H1 (cell line): Measurements from ENCODE around the gene ARL5A.

Source experiments
- EP300 ChIP-seq, 2 experiments: IDR thresholded peaks; 1 replicate in 1 of 2; 2 replicates in 1 of 2; pipeline ENCODE4 v1.6.1; 2011 to 2012; ENCODE audit warnings: low read depth in 2 of 2, low read length in 2 of 2, mild to moderate bottlenecking in 2 of 2, borderline replicate concordance in 1 of 2, inconsistent platforms in 1 of 2, moderate library complexity in 1 of 2
- EZH2 ChIP-seq: fragments of 200-600 bp; sonication (generic); IDR thresholded peaks from 2 replicates; pipeline ENCODE4 v1.7.1; 2012; ENCODE audit warnings: low read depth, mild to moderate bottlenecking, moderate library complexity, low read length, inconsistent platforms; ENCODE audit not compliant: severe bottlenecking
- POLR2A ChIP-seq, 2 experiments: IDR thresholded peaks; 1 replicate in 1 of 2; 2 replicates in 1 of 2; pipeline ENCODE4 v1.6.1; 2011; ENCODE audit warnings: low read depth in 2 of 2, low read length in 2 of 2, mild to moderate bottlenecking in 2 of 2; ENCODE audit errors: control extremely low read depth in 1 of 2
- POLR2AphosphoS5 ChIP-seq: IDR thresholded peaks from 2 replicates; pipeline ENCODE4 v1.6.1; 2011; ENCODE audit warnings: low read depth, low read length
- RAD21 ChIP-seq, 2 experiments: IDR thresholded peaks in 1 of 2; conservative IDR thresholded peaks in 1 of 2; 2 replicates each; pipeline ENCODE4 v1.6.1; 2011; ENCODE audit warnings: low read depth in 2 of 2, low read length in 2 of 2, improper control_type of control experiment in 1 of 2, inconsistent platforms in 1 of 2, mild to moderate bottlenecking in 1 of 2, moderate library complexity in 1 of 2
- SAP30 ChIP-seq: fragments of 300-600 bp; sonication (generic); IDR thresholded peaks from 2 replicates; pipeline ENCODE4 v1.7.1; 2012; ENCODE audit warnings: low read length, moderate library complexity, mild to moderate bottlenecking, inconsistent platforms; ENCODE audit not compliant: insufficient read depth, insufficient replicate concordance
- SUZ12 ChIP-seq: fragments of 200-600 bp; sonication (generic); IDR thresholded peaks from 2 replicates; pipeline ENCODE4 v1.6.1; 2012; ENCODE audit warnings: mild to moderate bottlenecking, inconsistent platforms, low read length, moderate library complexity, mixed read lengths
- TAF1 ChIP-seq: IDR thresholded peaks from 2 replicates; pipeline ENCODE4 v1.6.1; 2011; ENCODE audit warnings: mild to moderate bottlenecking, low read depth, low read length
- YY1 ChIP-seq: IDR thresholded peaks from 2 replicates; pipeline ENCODE4 v1.6.1; 2011; ENCODE audit warnings: low read depth, mild to moderate bottlenecking, low read length
- TF ChIP-seq, protein P1 (sequence below), 3 experiments: IDR thresholded peaks; 1 replicate in 2 of 3; 2 replicates in 1 of 3; pipeline versions ENCODE4 v1.5.1 to v1.6.1; 2011; ENCODE audit warnings: low read length in 3 of 3, mild to moderate bottlenecking in 3 of 3, inconsistent platforms in 2 of 3, low read depth in 1 of 3, moderate library complexity in 1 of 3; ENCODE audit not compliant: insufficient read depth in 1 of 3; ENCODE audit errors: control extremely low read depth in 1 of 3
- TF ChIP-seq, protein P2 (sequence below): IDR thresholded peaks from 2 replicates; pipeline ENCODE4 v1.6.1; 2012; ENCODE audit warnings: inconsistent platforms
- TF ChIP-seq, protein P3 (sequence below): IDR thresholded peaks from 2 replicates; pipeline ENCODE4 v1.6.1; 2012; ENCODE audit warnings: inconsistent platforms
- TF ChIP-seq, protein P4 (sequence below): fragments of 300-600 bp; sonication (generic); IDR thresholded peaks from 2 replicates; pipeline ENCODE4 v1.7.1; 2012; ENCODE audit warnings: low read length, moderate library complexity, mild to moderate bottlenecking, inconsistent platforms; ENCODE audit not compliant: insufficient replicate concordance

DNA sequence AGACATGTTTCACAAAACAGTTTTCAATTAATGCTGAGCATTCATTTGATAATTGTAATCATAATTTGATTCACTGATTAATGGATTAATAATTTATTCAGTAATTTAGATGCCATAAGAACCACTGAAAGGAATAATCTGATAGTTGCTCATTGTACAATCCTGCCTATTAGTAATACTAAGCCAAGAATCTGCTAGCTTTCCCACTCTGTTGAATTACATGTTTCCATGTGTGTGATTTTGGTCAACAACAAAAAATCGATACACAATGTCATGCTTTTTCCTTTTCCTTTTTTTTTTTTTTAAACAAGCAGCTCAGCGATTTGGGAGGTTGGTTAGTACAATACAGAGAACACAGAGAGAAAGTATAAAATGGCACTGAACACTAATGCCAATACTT is 25.9 kb downstream of the ARL5A start:
- TF ChIP-seq EP300 (IDR thresholded peaks at IDR 0.05; ENCODE audit: borderline replicate concordance in 1 of 2, low read depth in 2 of 2, low read length in 2 of 2) (no peak), TAF1 (no peak), POLR2A (IDR thresholded peaks at IDR 0.05; ENCODE audit: control extremely low read depth in 1 of 2, low read depth in 2 of 2, low read length in 2 of 2) (no peak), YY1 (no peak), SUZ12 (no peak), SAP30 (no peak), POLR2AphosphoS5 (no peak), EZH2 (no peak), RAD21 (IDR thresholded peaks at IDR 0.05 in 1 of 2, conservative IDR thresholded peaks at IDR 0.05 in 1 of 2; ENCODE audit: low read depth in 2 of 2, low read length in 2 of 2) (no peak)
- TF ChIP-seq, protein P1, sequence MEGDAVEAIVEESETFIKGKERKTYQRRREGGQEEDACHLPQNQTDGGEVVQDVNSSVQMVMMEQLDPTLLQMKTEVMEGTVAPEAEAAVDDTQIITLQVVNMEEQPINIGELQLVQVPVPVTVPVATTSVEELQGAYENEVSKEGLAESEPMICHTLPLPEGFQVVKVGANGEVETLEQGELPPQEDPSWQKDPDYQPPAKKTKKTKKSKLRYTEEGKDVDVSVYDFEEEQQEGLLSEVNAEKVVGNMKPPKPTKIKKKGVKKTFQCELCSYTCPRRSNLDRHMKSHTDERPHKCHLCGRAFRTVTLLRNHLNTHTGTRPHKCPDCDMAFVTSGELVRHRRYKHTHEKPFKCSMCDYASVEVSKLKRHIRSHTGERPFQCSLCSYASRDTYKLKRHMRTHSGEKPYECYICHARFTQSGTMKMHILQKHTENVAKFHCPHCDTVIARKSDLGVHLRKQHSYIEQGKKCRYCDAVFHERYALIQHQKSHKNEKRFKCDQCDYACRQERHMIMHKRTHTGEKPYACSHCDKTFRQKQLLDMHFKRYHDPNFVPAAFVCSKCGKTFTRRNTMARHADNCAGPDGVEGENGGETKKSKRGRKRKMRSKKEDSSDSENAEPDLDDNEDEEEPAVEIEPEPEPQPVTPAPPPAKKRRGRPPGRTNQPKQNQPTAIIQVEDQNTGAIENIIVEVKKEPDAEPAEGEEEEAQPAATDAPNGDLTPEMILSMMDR (IDR thresholded peaks at IDR 0.05; ENCODE audit: control extremely low read depth in 1 of 3, insufficient read depth in 1 of 3, low read depth in 1 of 3, low read length in 3 of 3) = no peak
- TF ChIP-seq, protein P2, sequence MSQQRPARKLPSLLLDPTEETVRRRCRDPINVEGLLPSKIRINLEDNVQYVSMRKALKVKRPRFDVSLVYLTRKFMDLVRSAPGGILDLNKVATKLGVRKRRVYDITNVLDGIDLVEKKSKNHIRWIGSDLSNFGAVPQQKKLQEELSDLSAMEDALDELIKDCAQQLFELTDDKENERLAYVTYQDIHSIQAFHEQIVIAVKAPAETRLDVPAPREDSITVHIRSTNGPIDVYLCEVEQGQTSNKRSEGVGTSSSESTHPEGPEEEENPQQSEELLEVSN = no peak
- TF ChIP-seq, protein P3, sequence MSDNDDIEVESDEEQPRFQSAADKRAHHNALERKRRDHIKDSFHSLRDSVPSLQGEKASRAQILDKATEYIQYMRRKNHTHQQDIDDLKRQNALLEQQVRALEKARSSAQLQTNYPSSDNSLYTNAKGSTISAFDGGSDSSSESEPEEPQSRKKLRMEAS = no peak
- TF ChIP-seq, protein P4, sequence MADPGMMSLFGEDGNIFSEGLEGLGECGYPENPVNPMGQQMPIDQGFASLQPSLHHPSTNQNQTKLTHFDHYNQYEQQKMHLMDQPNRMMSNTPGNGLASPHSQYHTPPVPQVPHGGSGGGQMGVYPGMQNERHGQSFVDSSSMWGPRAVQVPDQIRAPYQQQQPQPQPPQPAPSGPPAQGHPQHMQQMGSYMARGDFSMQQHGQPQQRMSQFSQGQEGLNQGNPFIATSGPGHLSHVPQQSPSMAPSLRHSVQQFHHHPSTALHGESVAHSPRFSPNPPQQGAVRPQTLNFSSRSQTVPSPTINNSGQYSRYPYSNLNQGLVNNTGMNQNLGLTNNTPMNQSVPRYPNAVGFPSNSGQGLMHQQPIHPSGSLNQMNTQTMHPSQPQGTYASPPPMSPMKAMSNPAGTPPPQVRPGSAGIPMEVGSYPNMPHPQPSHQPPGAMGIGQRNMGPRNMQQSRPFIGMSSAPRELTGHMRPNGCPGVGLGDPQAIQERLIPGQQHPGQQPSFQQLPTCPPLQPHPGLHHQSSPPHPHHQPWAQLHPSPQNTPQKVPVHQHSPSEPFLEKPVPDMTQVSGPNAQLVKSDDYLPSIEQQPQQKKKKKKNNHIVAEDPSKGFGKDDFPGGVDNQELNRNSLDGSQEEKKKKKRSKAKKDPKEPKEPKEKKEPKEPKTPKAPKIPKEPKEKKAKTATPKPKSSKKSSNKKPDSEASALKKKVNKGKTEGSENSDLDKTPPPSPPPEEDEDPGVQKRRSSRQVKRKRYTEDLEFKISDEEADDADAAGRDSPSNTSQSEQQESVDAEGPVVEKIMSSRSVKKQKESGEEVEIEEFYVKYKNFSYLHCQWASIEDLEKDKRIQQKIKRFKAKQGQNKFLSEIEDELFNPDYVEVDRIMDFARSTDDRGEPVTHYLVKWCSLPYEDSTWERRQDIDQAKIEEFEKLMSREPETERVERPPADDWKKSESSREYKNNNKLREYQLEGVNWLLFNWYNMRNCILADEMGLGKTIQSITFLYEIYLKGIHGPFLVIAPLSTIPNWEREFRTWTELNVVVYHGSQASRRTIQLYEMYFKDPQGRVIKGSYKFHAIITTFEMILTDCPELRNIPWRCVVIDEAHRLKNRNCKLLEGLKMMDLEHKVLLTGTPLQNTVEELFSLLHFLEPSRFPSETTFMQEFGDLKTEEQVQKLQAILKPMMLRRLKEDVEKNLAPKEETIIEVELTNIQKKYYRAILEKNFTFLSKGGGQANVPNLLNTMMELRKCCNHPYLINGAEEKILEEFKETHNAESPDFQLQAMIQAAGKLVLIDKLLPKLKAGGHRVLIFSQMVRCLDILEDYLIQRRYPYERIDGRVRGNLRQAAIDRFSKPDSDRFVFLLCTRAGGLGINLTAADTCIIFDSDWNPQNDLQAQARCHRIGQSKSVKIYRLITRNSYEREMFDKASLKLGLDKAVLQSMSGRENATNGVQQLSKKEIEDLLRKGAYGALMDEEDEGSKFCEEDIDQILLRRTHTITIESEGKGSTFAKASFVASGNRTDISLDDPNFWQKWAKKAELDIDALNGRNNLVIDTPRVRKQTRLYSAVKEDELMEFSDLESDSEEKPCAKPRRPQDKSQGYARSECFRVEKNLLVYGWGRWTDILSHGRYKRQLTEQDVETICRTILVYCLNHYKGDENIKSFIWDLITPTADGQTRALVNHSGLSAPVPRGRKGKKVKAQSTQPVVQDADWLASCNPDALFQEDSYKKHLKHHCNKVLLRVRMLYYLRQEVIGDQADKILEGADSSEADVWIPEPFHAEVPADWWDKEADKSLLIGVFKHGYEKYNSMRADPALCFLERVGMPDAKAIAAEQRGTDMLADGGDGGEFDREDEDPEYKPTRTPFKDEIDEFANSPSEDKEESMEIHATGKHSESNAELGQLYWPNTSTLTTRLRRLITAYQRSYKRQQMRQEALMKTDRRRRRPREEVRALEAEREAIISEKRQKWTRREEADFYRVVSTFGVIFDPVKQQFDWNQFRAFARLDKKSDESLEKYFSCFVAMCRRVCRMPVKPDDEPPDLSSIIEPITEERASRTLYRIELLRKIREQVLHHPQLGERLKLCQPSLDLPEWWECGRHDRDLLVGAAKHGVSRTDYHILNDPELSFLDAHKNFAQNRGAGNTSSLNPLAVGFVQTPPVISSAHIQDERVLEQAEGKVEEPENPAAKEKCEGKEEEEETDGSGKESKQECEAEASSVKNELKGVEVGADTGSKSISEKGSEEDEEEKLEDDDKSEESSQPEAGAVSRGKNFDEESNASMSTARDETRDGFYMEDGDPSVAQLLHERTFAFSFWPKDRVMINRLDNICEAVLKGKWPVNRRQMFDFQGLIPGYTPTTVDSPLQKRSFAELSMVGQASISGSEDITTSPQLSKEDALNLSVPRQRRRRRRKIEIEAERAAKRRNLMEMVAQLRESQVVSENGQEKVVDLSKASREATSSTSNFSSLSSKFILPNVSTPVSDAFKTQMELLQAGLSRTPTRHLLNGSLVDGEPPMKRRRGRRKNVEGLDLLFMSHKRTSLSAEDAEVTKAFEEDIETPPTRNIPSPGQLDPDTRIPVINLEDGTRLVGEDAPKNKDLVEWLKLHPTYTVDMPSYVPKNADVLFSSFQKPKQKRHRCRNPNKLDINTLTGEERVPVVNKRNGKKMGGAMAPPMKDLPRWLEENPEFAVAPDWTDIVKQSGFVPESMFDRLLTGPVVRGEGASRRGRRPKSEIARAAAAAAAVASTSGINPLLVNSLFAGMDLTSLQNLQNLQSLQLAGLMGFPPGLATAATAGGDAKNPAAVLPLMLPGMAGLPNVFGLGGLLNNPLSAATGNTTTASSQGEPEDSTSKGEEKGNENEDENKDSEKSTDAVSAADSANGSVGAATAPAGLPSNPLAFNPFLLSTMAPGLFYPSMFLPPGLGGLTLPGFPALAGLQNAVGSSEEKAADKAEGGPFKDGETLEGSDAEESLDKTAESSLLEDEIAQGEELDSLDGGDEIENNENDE = no peak
